HL-60 (cell line): ENCODE results near the gene MOV10L1.
"Not testable (repeated sequence)": the region's sequence is repeated elsewhere in the genome, so short reads cannot be mapped to it uniquely, and the experiment has no call there.

Experiments used
- DNase-seq, 2 experiments: peaks; one replicate each; pipeline ENCODE4 v3.0.0-alpha.2; 2010 to 2020; ENCODE audit warnings: low read depth in 1 of 2, low spot score in 1 of 2
- H3K27ac ChIP-seq: fragments of 250-450 bp; sonication (Bioruptor Pico); replicated peaks from 2 replicates; pipeline ENCODE4 v1.5.1; 2020; ENCODE audit warnings: mild to moderate bottlenecking, moderate library complexity
- H3K27me3 ChIP-seq: fragments of 250-450 bp; sonication (Bioruptor Pico); 2 replicates; pipeline ENCODE4 v1.5.1; 2021; ENCODE audit warnings: mild to moderate bottlenecking, moderate library complexity; ENCODE audit not compliant: insufficient read depth, poor library complexity, severe bottlenecking
- H3K4me3 ChIP-seq: replicated peaks from 2 replicates; pipeline ENCODE4 v1.5.1; 2011; ENCODE audit warnings: mild to moderate bottlenecking, control low read depth, low read length; ENCODE audit not compliant: insufficient read depth
- CTCF ChIP-seq: IDR thresholded peaks from one replicate; pipeline ENCODE4 v1.5.1; 2011; ENCODE audit warnings: low read length, control low read depth, inconsistent platforms; ENCODE audit not compliant: insufficient read depth
- GABPA ChIP-seq: IDR thresholded peaks from 2 replicates; pipeline ENCODE4 v1.6.1; 2012; ENCODE audit warnings: low read depth
- POLR2AphosphoS5 ChIP-seq: IDR thresholded peaks from 2 replicates; pipeline ENCODE4 v1.6.1; 2012; ENCODE audit warnings: low read depth
- REST ChIP-seq: IDR thresholded peaks from 2 replicates; pipeline ENCODE4 v1.6.1; 2012; ENCODE audit warnings: low read depth; ENCODE audit not compliant: insufficient replicate concordance
- SPI1 ChIP-seq: IDR thresholded peaks from 2 replicates; pipeline ENCODE4 v1.6.1; 2012; ENCODE audit warnings: low read depth, mild to moderate bottlenecking, borderline replicate concordance

MOV10L1 gene

GRCh38 chr22:50085211-50085972 is 4.4 kb upstream of the MOV10L1 start, which contains the start of gene MLC1:
Gene MLC1 (minus strand): TSS chr22:50085426. CDS start chr22:50084902, 524 bp downstream.
- Histone ChIP-seq H3K4me3 (peak within 1 kb of the TSS; percentile 40), H3K27me3 (no peaks in the 10 kb centered on the region), H3K27ac (no peak within 1 kb of the TSS)
- no peak; the same call in 1 of the 2 replicates for TF ChIP-seq POLR2AphosphoS5
- peak; percentile 32 for TF ChIP-seq REST
- no peak for TF ChIP-seq CTCF
- TF ChIP-seq GABPA, result peak; percentile 62; the same call in 1 of the 2 replicates
- peak; percentile 35; the same call in 1 of the 2 replicates for TF ChIP-seq SPI1
- DNase-seq, result peak; percentile 54 to 92

GRCh38 chr22:50086526-50086925 is 3.3 kb upstream of the MOV10L1 start:
- H3K4me3 ChIP-seq, result no peak overlapping the region
- no peak for DNase-seq
- no peaks in the 10 kb centered on the region for H3K27me3 ChIP-seq
- H3K27ac ChIP-seq, result no peak overlapping the region
- TF ChIP-seq POLR2AphosphoS5, result no peak
- TF ChIP-seq GABPA, result no peak
- no peak for TF ChIP-seq REST
- no peak for TF ChIP-seq CTCF
- TF ChIP-seq SPI1, result no peak

GRCh38 chr22:50086975-50087374 is 2.8 kb upstream of the MOV10L1 start:
- H3K27ac ChIP-seq, H3K4me3 ChIP-seq, H3K27me3 ChIP-seq, DNase-seq: not testable (repeated sequence)

GRCh38 chr22:50087646-50088045 is 2.2 kb upstream of the MOV10L1 start:
- no peak for DNase-seq
- TF ChIP-seq REST, result no peak
- TF ChIP-seq SPI1, result no peak
- Histone ChIP-seq H3K4me3 (no peak overlapping the region), H3K27ac (no peak overlapping the region), H3K27me3 (no peaks in the 10 kb centered on the region)
